ENCODE measurements around the gene ESRRG. TPM values are rescaled to one million over a fixed set of nuclear protein-coding genes. Genes with fewer than 3 reads are reported as not detected.

The ESRRG gene
- total RNA-seq: not detected in 2 replicates
- polyA plus RNA-seq: not detected in 2 replicates
- polyA plus RNA-seq (2011; cell fraction: cytosol; rRNA removed): not detected in 2 replicates
- not detected in 2 replicates for polyA plus RNA-seq (2011; cell fraction: nucleus; rRNA removed)
- polyA plus RNA-seq (2012): not detected in 2 replicates
- polyA minus RNA-seq: not detected in 2 replicates
- not detected for polyA minus RNA-seq (2011; cell fraction: cytosol; rRNA and poly(A)+ RNA removed)
- polyA minus RNA-seq (2011; cell fraction: nucleus; rRNA and poly(A)+ RNA removed): not detected in 2 replicates
- not detected for Bru-seq, nascent RNA
- not detected for BruChase-seq, experiment 1, labeled RNA remaining after a 6-hour chase
- BruChase-seq, experiment 2, labeled RNA remaining after a 2-hour chase: percentile 0 among the genes with signal in this experiment
- long read RNA-seq: 0 reads

DNA sequence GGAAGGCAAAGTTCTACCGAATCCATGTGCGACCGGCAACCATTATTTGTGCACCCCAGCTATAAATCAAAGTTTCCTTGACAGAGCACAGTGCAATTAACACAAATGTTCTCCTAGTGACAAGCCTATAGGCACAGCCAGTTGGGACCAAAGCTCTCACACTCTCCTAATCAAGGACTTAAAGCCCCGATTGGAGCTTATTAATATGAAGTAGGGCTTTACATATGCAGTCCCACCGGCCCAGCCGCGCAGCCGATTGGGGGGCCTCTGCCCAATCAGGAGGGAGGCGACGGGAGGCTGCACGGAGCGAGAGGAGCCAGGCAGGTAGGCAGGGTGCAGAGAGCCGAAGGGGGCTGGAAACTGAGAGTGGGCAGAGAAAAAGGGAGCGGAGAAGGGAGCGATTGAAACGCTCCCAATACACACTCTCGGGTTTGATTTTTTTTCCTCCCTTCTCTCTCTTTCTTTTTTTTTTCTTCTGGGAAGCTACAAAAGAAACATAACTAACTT, at the start of gene ESRRG:
ESRRG (minus strand) TSS at position 156 of the 507 bp plus-strand sequence; CDS start at position 26, 130 bp downstream.
- FAIRE-seq: no peak
- DNase-seq (ENCODE audit: low read depth, low spot score): no peak
- Histone ChIP-seq H3K4me1 (ENCODE audit: control insufficient read depth, extremely low read depth, insufficient read depth, low read length) (no peaks in the 10 kb centered on the region), H3K27ac (ENCODE audit: insufficient read depth, low read depth, low read length) (no peak within 1 kb of the TSS), H3K36me3 (ENCODE audit: control insufficient read depth in 2 of 2, extremely low read depth in 1 of 2, insufficient read depth in 2 of 2, low read length in 2 of 2) (no peaks in the 10 kb centered on the region), H3K4me3 (replicated peaks in 1 of 3; ENCODE audit: insufficient read depth in 1 of 3, low read depth in 1 of 3, low read length in 3 of 3) (no peak within 1 kb of the TSS), H3K9me3 (replicated peaks; ENCODE audit: control insufficient read depth, insufficient read depth, low read length) (no peaks in the 10 kb centered on the region), H3K4me2 (ENCODE audit: insufficient read depth, low read length) (no peak within 1 kb of the TSS), H3K9me1 (replicated peaks; ENCODE audit: control insufficient read depth, extremely low read depth, insufficient read depth, low read length) (no peaks in the 10 kb centered on the region), H3K27me3 (ENCODE audit: control insufficient read depth in 2 of 2, insufficient read depth in 2 of 2, low read length in 2 of 2) (no peaks in the 10 kb centered on the region), H4K20me1 (replicated peaks; ENCODE audit: control insufficient read depth, extremely low read depth, insufficient read depth, low read length) (no peaks in the 10 kb centered on the region), H2AFZ (ENCODE audit: low read depth, low read length) (no peak within 1 kb of the TSS), H3K9ac (replicated peaks; ENCODE audit: extremely low read depth, insufficient read depth, low read length) (no peak within 1 kb of the TSS), H3K79me2 (ENCODE audit: control insufficient read depth, insufficient read depth, low read length) (no peaks in the 10 kb centered on the region)
- TF ChIP-seq JUN (IDR thresholded peaks at IDR 0.05; ENCODE audit: borderline replicate concordance, insufficient read depth, insufficient read length, low read depth) (no peak), POLR2AphosphoS5 (IDR thresholded peaks at IDR 0.05; ENCODE audit: insufficient read depth, low read depth, low read length) (no peak), POLR2A (IDR thresholded peaks at IDR 0.05; ENCODE audit: low read depth, low read length) (no peak), MYC (IDR thresholded peaks at IDR 0.05; ENCODE audit: low read depth, low read length) (no peak), GATA2 (IDR thresholded peaks at IDR 0.05; ENCODE audit: insufficient read depth, insufficient read length, low read depth, low read length) (no peak), FOS (IDR thresholded peaks at IDR 0.05; ENCODE audit: borderline replicate concordance, insufficient read depth, low read length) (no peak), EZH2 (IDR thresholded peaks at IDR 0.05; ENCODE audit: borderline replicate concordance, low read depth, low read length, severe bottlenecking) (no peak)
- TF ChIP-seq, protein P1, sequence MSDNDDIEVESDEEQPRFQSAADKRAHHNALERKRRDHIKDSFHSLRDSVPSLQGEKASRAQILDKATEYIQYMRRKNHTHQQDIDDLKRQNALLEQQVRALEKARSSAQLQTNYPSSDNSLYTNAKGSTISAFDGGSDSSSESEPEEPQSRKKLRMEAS (IDR thresholded peaks at IDR 0.05; ENCODE audit: insufficient read depth, insufficient read length): no peak
- TF ChIP-seq, protein P2, sequence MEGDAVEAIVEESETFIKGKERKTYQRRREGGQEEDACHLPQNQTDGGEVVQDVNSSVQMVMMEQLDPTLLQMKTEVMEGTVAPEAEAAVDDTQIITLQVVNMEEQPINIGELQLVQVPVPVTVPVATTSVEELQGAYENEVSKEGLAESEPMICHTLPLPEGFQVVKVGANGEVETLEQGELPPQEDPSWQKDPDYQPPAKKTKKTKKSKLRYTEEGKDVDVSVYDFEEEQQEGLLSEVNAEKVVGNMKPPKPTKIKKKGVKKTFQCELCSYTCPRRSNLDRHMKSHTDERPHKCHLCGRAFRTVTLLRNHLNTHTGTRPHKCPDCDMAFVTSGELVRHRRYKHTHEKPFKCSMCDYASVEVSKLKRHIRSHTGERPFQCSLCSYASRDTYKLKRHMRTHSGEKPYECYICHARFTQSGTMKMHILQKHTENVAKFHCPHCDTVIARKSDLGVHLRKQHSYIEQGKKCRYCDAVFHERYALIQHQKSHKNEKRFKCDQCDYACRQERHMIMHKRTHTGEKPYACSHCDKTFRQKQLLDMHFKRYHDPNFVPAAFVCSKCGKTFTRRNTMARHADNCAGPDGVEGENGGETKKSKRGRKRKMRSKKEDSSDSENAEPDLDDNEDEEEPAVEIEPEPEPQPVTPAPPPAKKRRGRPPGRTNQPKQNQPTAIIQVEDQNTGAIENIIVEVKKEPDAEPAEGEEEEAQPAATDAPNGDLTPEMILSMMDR (IDR thresholded peaks at IDR 0.05; ENCODE audit: extremely low read depth in 1 of 2, insufficient read depth in 1 of 2, low read depth in 1 of 2, low read length in 2 of 2): no peak
- ChIA-PET POLR2A (no interaction called here), CTCF (no interaction called here)
- dilution Hi-C loops (cut with MboI; ENCODE audit: extremely low pct_ligation_motif_present, low sequenced_read_pairs) (no loop called here), intact Hi-C loops (cut with micrococcal nuclease) (no loop called here)
- BruUV-seq (replicated peaks): no TSS peak
